HepG2 (cell line): ENCODE data around the gene QSOX1. TPM values are rescaled to one million over a fixed set of nuclear protein-coding genes. Genes with fewer than 3 reads are reported as not detected.

Experiments
- GLI4 ChIP-seq: sonication (generic); formaldehyde crosslinking; IDR thresholded peaks from 2 replicates; pipeline ENCODE4 v1.5.1; 2020; ENCODE audit warnings: missing genetic modification reagents, mild to moderate bottlenecking, moderate library complexity, borderline replicate concordance
- HOXA7 ChIP-seq: sonication (generic); formaldehyde crosslinking; IDR thresholded peaks from 2 replicates; pipeline ENCODE4 v1.8.1; 2022; ENCODE audit warnings: mild to moderate bottlenecking, missing genetic modification reagents, moderate library complexity
- KLF9 ChIP-seq: IDR thresholded peaks from 2 replicates; pipeline ENCODE4 v1.6.1; 2016; ENCODE audit warnings: low read depth
- LBX2 ChIP-seq: sonication (generic); formaldehyde crosslinking; IDR thresholded peaks from 2 replicates; pipeline ENCODE4 v1.5.0; 2020; ENCODE audit warnings: missing genetic modification reagents, mild to moderate bottlenecking, borderline replicate concordance
- MATR3 ChIP-seq: sonication (generic); formaldehyde crosslinking; IDR thresholded peaks from 2 replicates; pipeline ENCODE4 v1.4.0; 2020; ENCODE audit warnings: missing genetic modification reagents
- MYNN ChIP-seq: sonication (generic); formaldehyde crosslinking; IDR thresholded peaks from 2 replicates; pipeline ENCODE4 v1.4.0; 2020; ENCODE audit warnings: mild to moderate bottlenecking, low read depth, missing genetic modification reagents
- MYPOP ChIP-seq: sonication (generic); formaldehyde crosslinking; IDR thresholded peaks from 2 replicates; pipeline ENCODE4 v1.8.1; 2023; ENCODE audit warnings: mild to moderate bottlenecking, moderate library complexity, missing genetic modification reagents
- NRL ChIP-seq: sonication (generic); formaldehyde crosslinking; IDR thresholded peaks from 2 replicates; pipeline ENCODE4 v1.5.0; 2020; ENCODE audit warnings: missing genetic modification reagents, mild to moderate bottlenecking, moderate library complexity, borderline replicate concordance
- U2AF2 ChIP-seq: fragments of 200-400 bp; formaldehyde crosslinking; IDR thresholded peaks from 2 replicates; pipeline ENCODE4 v1.6.1; 2017; ENCODE audit warnings: low read depth, mild to moderate bottlenecking, low read length
- UBTF ChIP-seq: sonication (generic); formaldehyde crosslinking; IDR thresholded peaks from 2 replicates; pipeline ENCODE4 v1.4.0; 2020; ENCODE audit warnings: mild to moderate bottlenecking, missing genetic modification reagents
- ZBTB14 ChIP-seq: sonication (generic); formaldehyde crosslinking; IDR thresholded peaks from 2 replicates; pipeline ENCODE4 v1.4.0; 2020; ENCODE audit warnings: missing genetic modification reagents
- ZNF12 ChIP-seq: sonication (generic); formaldehyde crosslinking; IDR thresholded peaks from 2 replicates; pipeline ENCODE4 v1.5.0; 2020; ENCODE audit warnings: missing genetic modification reagents
- ZNF264 ChIP-seq: sonication (generic); formaldehyde crosslinking; IDR thresholded peaks from 2 replicates; pipeline ENCODE4 v1.4.0; 2020; ENCODE audit warnings: missing genetic modification reagents
- ZNF589 ChIP-seq: sonication (generic); formaldehyde crosslinking; conservative IDR thresholded peaks from 2 replicates; pipeline ENCODE4 v1.8.0; 2022; ENCODE audit warnings: mild to moderate bottlenecking, moderate library complexity, missing genetic modification reagents
- ZNF777 ChIP-seq: sonication (generic); formaldehyde crosslinking; IDR thresholded peaks from 2 replicates; pipeline ENCODE4 v1.4.0; 2020; ENCODE audit warnings: missing genetic modification reagents
- polyA plus RNA-seq, 8 experiments: library from polyadenylated mRNA; depleted of rRNA in 3 of 8; stranded (reverse) in 7 of 8; unstranded in 1 of 8; fragments of >200 nt; fragmentation: Illumina TruSeq in 4 of 8; extraction: Trizol in 4 of 8; gene quantifications; 2 replicates each; pipeline versions ENCODE4 v1.2.1 to v1.2.3, GENCODE V29; 2011 to 2016; ENCODE audit warnings: low read depth in 4 of 8, missing spikeins in 1 of 8, mixed read lengths in 1 of 8; ENCODE audit not compliant: insufficient read depth in 1 of 8
- total RNA-seq, 5 experiments: library from RNA; depleted of rRNA; stranded (reverse); fragments of >200 nt; fragmentation: Illumina TruSeq; extraction: Trizol; gene quantifications; 2 replicates each; pipeline ENCODE4 v1.2.3, GENCODE V29; 2016; ENCODE audit warnings: low read depth in 1 of 5
- TF ChIP-seq, protein P1 (sequence below): sonication (generic); formaldehyde crosslinking; IDR thresholded peaks from 2 replicates; pipeline ENCODE4 v1.4.0; 2020; ENCODE audit warnings: missing genetic modification reagents
- TF ChIP-seq, protein P2 (sequence below): sonication (generic); formaldehyde crosslinking; IDR thresholded peaks from 2 replicates; pipeline ENCODE4 v1.8.1; 2022; ENCODE audit warnings: mild to moderate bottlenecking, missing genetic modification reagents

QSOX1 gene
- total and polyA plus RNA-seq, 2 of the 13 experiments (the other 11 are each of a cell fraction or from before 2014, with no cell fraction given) = 6.8 to 40.2 TPM

- 0 out of 2 replicates have a peak, but pooled peaks have one; percentile 27 for TF ChIP-seq MYPOP (CRISPR knock-in tag)
- TF ChIP-seq ZNF589 (CRISPR knock-in tag) = no peak
- TF ChIP-seq ZBTB14 (CRISPR knock-in tag) = peak; percentile 54
- TF ChIP-seq MYNN (CRISPR knock-in tag) = no peak
- TF ChIP-seq HOXA7 (CRISPR knock-in tag) = no peak
- TF ChIP-seq LBX2 = no peak
- no peak for TF ChIP-seq GLI4
- no peak for TF ChIP-seq ZNF264
- TF ChIP-seq ZNF12 (CRISPR knock-in tag) = no peak
- TF ChIP-seq, protein P1, sequence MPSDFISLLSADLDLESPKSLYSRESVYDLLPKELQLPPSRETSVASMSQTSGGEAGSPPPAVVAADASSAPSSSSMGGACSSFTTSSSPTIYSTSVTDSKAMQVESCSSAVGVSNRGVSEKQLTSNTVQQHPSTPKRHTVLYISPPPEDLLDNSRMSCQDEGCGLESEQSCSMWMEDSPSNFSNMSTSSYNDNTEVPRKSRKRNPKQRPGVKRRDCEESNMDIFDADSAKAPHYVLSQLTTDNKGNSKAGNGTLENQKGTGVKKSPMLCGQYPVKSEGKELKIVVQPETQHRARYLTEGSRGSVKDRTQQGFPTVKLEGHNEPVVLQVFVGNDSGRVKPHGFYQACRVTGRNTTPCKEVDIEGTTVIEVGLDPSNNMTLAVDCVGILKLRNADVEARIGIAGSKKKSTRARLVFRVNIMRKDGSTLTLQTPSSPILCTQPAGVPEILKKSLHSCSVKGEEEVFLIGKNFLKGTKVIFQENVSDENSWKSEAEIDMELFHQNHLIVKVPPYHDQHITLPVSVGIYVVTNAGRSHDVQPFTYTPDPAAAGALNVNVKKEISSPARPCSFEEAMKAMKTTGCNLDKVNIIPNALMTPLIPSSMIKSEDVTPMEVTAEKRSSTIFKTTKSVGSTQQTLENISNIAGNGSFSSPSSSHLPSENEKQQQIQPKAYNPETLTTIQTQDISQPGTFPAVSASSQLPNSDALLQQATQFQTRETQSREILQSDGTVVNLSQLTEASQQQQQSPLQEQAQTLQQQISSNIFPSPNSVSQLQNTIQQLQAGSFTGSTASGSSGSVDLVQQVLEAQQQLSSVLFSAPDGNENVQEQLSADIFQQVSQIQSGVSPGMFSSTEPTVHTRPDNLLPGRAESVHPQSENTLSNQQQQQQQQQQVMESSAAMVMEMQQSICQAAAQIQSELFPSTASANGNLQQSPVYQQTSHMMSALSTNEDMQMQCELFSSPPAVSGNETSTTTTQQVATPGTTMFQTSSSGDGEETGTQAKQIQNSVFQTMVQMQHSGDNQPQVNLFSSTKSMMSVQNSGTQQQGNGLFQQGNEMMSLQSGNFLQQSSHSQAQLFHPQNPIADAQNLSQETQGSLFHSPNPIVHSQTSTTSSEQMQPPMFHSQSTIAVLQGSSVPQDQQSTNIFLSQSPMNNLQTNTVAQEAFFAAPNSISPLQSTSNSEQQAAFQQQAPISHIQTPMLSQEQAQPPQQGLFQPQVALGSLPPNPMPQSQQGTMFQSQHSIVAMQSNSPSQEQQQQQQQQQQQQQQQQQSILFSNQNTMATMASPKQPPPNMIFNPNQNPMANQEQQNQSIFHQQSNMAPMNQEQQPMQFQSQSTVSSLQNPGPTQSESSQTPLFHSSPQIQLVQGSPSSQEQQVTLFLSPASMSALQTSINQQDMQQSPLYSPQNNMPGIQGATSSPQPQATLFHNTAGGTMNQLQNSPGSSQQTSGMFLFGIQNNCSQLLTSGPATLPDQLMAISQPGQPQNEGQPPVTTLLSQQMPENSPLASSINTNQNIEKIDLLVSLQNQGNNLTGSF (CRISPR knock-in tag) = no peak
- TF ChIP-seq, protein P2, sequence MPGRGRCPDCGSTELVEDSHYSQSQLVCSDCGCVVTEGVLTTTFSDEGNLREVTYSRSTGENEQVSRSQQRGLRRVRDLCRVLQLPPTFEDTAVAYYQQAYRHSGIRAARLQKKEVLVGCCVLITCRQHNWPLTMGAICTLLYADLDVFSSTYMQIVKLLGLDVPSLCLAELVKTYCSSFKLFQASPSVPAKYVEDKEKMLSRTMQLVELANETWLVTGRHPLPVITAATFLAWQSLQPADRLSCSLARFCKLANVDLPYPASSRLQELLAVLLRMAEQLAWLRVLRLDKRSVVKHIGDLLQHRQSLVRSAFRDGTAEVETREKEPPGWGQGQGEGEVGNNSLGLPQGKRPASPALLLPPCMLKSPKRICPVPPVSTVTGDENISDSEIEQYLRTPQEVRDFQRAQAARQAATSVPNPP = no peak
- TF ChIP-seq U2AF2 = no peak
- peak; percentile 19; the same call in 1 of the 2 replicates for TF ChIP-seq UBTF (CRISPR knock-in tag)
- no peak for TF ChIP-seq KLF9
- TF ChIP-seq ZNF777 (CRISPR knock-in tag) = 0 out of 2 replicates have a peak, but pooled peaks have one; percentile 41
- no peak for TF ChIP-seq NRL (CRISPR knock-in tag)
- TF ChIP-seq MATR3 (CRISPR knock-in tag) = no peak
These were observed 75.1 kb downstream of the QSOX1 start, which contains the start of gene LHX4 (continued) for GRCh38 chr1:180229483-180230415.
